OCI-LY7 (cell line): ENCODE measurements around the gene FCGR3B. TPM values are rescaled to one million over a fixed set of nuclear protein-coding genes. Genes with fewer than 3 reads are reported as not detected.
"Not testable (repeated sequence)": the region's sequence is repeated elsewhere in the genome, so short reads cannot be mapped to it uniquely, and the experiment has no call there.

ENCODE experiments used
- BruUV-seq: library from RNA; stranded (reverse); fragments of 400-500 nt; replicated peaks from 2 replicates; lab custom pipeline; 2021; lab: Mats Ljungman, UMichigan
- CTCF ChIA-PET: fragments of 300-600 bp; sonication (Branson Sonifier 250); formaldehyde crosslinking; loops from one replicate; lab custom pipeline; 2022; ENCODE audit warnings: antibody characterized with exemption; ENCODE audit not compliant: unreplicated experiment; lab: Charles Lee
- POLR2A ChIA-PET: fragments of 300-600 bp; sonication (Branson Sonifier 250); formaldehyde crosslinking; loops from one replicate; lab custom pipeline; 2022; ENCODE audit warnings: antibody characterized with exemption; lab: Charles Lee
- DNase-seq: peaks from one replicate; pipeline ENCODE4 v3.0.0-alpha.2; 2015; ENCODE audit warnings: low spot score
- H2AFZ ChIP-seq: fragments of 200-600 bp; sonication (generic), shearing (Covaris generic); 2 replicates; pipeline ENCODE4 v1.6.1; 2014; ENCODE audit warnings: mild to moderate bottlenecking, antibody characterized with exemption, low read length, moderate library complexity
- H3K27ac ChIP-seq: fragments of 200-600 bp; sonication (generic); 2 replicates; pipeline ENCODE4 v1.5.1; 2014; ENCODE audit warnings: mixed run types, low read depth, mild to moderate bottlenecking, moderate library complexity, low read length, inconsistent platforms; ENCODE audit not compliant: poor library complexity, severe bottlenecking
- H3K36me3 ChIP-seq: fragments of 200-600 bp; sonication (generic); 2 replicates; pipeline ENCODE4 v1.6.1; 2014; ENCODE audit warnings: mild to moderate bottlenecking, antibody characterized with exemption, low read length, moderate library complexity, mixed read lengths; ENCODE audit not compliant: insufficient read depth
- H3K4me1 ChIP-seq: fragments of 200-600 bp; sonication (generic); 2 replicates; pipeline ENCODE4 v1.5.1; 2014; ENCODE audit warnings: mild to moderate bottlenecking, low read length; ENCODE audit not compliant: insufficient read depth, poor library complexity, severe bottlenecking
- H3K4me2 ChIP-seq: fragments of 200-600 bp; sonication (generic); 2 replicates; pipeline ENCODE4 v1.6.1; 2014; ENCODE audit warnings: mild to moderate bottlenecking, low read length
- H3K4me3 ChIP-seq: fragments of 200-600 bp; sonication (generic); 2 replicates; pipeline ENCODE4 v1.5.1; 2014; ENCODE audit warnings: mild to moderate bottlenecking, low read depth, low read length; ENCODE audit not compliant: poor library complexity, severe bottlenecking
- H3K79me2 ChIP-seq: fragments of 200-600 bp; sonication (generic); 2 replicates; pipeline ENCODE4 v1.6.1; 2016; ENCODE audit warnings: low read depth, mild to moderate bottlenecking, low read length, moderate library complexity, mixed read lengths; ENCODE audit not compliant: insufficient read depth
- H3K9me2 ChIP-seq: fragments of 200-600 bp; sonication (generic); 2 replicates; pipeline ENCODE4 v1.6.1; 2016; ENCODE audit warnings: mild to moderate bottlenecking, low read length, mixed read lengths; ENCODE audit not compliant: insufficient read depth
- H3K9me3 ChIP-seq: fragments of 200-600 bp; sonication (generic); 2 replicates; pipeline ENCODE4 v1.6.1; 2014; ENCODE audit warnings: mild to moderate bottlenecking, mixed run types, low read length, mixed read lengths
- H4K20me1 ChIP-seq: fragments of 200-600 bp; sonication (generic); 2 replicates; pipeline ENCODE4 v1.6.1; 2014; ENCODE audit warnings: mild to moderate bottlenecking, antibody characterized with exemption, low read length, moderate library complexity, mixed read lengths; ENCODE audit not compliant: insufficient read depth
- intact Hi-C: fragments of 100-400 bp; cut with micrococcal nuclease; formaldehyde crosslinking; loops from one replicate; pipeline ENCODE4 v1.10.0; 2022; ENCODE audit not compliant: unreplicated experiment
- total RNA-seq, 2 experiments: library from RNA; depleted of rRNA in 1 of 2; stranded (reverse); fragments of >200 nt in 1 of 2; shearing (Covaris generic) in 1 of 2; gene quantifications; 2 replicates each; pipeline ENCODE4 v1.2.3, GENCODE V29; 2014 to 2022

FCGR3B gene
- total RNA-seq, 2 experiments from 2014 or later = not detected

DNA sequence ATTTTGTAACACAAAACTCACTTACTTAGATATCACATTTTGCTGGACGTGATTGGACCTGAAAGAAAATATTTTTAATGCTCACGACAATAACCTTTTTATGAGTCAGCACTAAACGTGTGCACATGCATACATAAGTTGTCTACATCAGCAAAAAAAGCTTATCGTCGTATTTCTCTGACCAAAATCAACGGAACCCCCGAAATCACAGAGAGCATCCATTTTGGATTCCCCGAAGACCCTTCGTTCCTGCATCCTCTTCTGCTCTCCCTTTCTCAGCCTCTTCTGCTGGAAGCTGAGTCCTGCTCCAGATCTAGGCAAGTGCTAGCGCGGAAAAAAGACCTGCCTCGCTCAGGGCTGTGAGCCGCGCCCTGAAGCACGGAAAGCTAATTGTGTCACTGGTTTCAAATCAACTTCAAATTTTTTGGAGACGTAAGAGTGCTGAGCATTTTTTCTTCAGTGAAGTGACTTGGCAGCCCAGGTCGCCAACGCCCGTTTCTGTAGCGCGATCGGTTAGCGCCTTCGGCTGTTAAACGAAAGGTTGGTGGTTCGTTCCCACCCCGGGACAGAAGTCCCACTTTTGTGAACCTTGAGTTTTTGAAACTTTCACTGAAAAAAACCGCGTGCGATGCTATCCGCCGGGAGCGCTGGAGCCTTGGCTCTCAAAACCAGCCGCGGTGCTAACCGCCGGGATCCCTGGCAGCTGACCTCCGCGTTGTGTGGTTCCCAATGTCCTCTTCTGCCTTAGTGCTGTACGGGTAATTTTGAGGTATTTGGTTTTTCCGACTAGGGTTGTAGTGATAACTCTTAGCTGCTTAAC, 9.6 kb downstream of the FCGR3B start:
- DNase-seq, H3K79me2 ChIP-seq, intact Hi-C loops, H3K4me2 ChIP-seq, H3K4me3 ChIP-seq, H3K27ac ChIP-seq, H3K9me3 ChIP-seq, H2AFZ ChIP-seq, H3K9me2 ChIP-seq, H3K4me1 ChIP-seq, BruUV-seq, CTCF ChIA-PET, H3K36me3 ChIP-seq, POLR2A ChIA-PET, H4K20me1 ChIP-seq: not testable (repeated sequence)

DNA sequence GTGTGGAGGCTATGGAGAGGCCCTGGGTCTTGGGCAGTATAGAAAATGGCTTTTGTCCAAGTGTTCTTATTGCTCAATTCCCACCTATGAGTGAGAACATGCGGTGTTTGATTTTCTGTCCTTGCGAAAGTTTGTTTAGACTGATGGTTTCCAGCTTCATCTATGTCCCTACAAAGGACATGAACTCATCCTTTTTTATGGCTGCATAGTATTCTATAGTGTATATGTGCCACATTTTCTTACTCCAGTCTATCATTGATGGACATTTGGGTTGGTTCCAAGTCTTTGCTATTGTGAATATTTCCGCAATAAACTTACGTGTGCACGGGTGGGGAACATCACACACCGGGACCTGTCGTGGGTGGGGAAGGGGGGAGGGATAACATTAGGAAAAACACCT, 10.6 kb downstream of the FCGR3B start:
- H3K4me1 ChIP-seq, intact Hi-C loops: not testable (repeated sequence)

GRCh38 chr1:161618517-161618916, 12.5 kb downstream of the FCGR3B start:
- BruUV-seq, intact Hi-C loops, CTCF ChIA-PET, H3K4me3 ChIP-seq, H2AFZ ChIP-seq, H3K27ac ChIP-seq, H3K4me2 ChIP-seq, H3K9me3 ChIP-seq, DNase-seq, POLR2A ChIA-PET, H3K9me2 ChIP-seq, H3K79me2 ChIP-seq, H4K20me1 ChIP-seq, H3K4me1 ChIP-seq, H3K36me3 ChIP-seq: not testable (repeated sequence)

More for the DNA sequence above, 10.6 kb downstream of the FCGR3B start:
- BruUV-seq, H3K27ac ChIP-seq, CTCF ChIA-PET, H3K9me3 ChIP-seq, H3K4me3 ChIP-seq, H2AFZ ChIP-seq, POLR2A ChIA-PET, H4K20me1 ChIP-seq, H3K9me2 ChIP-seq, H3K79me2 ChIP-seq, H3K36me3 ChIP-seq, DNase-seq, H3K4me2 ChIP-seq: not testable (repeated sequence)

DNA sequence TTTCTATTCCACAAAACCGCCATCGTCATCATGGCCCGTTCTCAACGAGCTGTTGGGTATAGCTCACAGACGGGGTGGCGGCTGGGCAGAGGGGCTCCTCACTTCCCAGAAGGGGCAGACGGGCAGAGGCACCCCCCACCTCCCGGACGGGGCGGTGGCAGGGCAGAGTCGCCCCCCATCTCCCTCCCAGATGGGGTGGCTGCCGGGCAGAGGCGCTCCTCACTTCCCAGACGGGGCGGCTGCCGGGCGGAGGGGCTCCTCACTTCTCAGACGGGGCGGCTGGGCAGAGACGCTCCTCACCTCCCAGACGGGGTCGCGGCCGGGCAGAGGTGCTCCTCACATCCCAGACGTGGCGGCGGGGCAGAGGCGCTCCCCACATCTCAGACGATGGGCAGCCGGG, 14.6 kb downstream of the FCGR3B start:
- H3K4me1 ChIP-seq, POLR2A ChIA-PET, H3K4me2 ChIP-seq, BruUV-seq, H3K36me3 ChIP-seq, H3K79me2 ChIP-seq, H3K9me3 ChIP-seq, DNase-seq, H3K4me3 ChIP-seq, intact Hi-C loops, H3K27ac ChIP-seq, H2AFZ ChIP-seq, H4K20me1 ChIP-seq, H3K9me2 ChIP-seq, CTCF ChIA-PET: not testable (repeated sequence)

DNA sequence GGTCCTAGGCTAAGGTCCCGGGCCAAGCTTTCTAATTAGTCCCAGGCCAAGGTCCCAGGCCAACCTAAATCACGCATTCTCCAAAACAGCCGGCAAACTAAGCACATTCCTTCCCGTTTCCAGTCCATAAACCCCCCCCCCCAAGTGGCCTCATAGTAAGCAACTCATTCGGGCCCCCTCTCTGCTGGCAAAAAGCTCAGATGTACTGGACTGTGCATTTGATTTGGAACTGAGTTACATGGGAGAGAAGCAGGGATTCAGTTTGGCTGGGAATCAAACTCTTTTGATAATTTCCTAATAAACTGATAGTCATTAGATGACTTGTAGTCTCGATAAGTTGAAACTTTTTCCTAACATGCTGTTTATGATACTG, 17.8 kb downstream of the FCGR3B start:
- BruUV-seq, H3K4me2 ChIP-seq, CTCF ChIA-PET, H3K9me3 ChIP-seq, H3K79me2 ChIP-seq, intact Hi-C loops, H2AFZ ChIP-seq, H3K4me3 ChIP-seq, DNase-seq, H3K4me1 ChIP-seq, H3K27ac ChIP-seq, H3K9me2 ChIP-seq, H4K20me1 ChIP-seq, POLR2A ChIA-PET, H3K36me3 ChIP-seq: not testable (repeated sequence)

- intact Hi-C loops, H3K9me3 ChIP-seq, POLR2A ChIA-PET, BruUV-seq, H4K20me1 ChIP-seq, H3K36me3 ChIP-seq, H3K79me2 ChIP-seq, H2AFZ ChIP-seq, CTCF ChIA-PET, H3K4me1 ChIP-seq, H3K27ac ChIP-seq, H3K9me2 ChIP-seq: not testable (repeated sequence)
- Histone ChIP-seq H3K4me2 (peak overlapping the region; percentile 54), H3K4me3 (peak overlapping the region; percentile 60)
- DNase-seq = peak; percentile 37
These were observed 18.4 kb downstream of the FCGR3B start for GRCh38 chr1:161612322-161613141.
